ENCODE results near the gene SLC22A23.

The SLC22A23 gene

DNA sequence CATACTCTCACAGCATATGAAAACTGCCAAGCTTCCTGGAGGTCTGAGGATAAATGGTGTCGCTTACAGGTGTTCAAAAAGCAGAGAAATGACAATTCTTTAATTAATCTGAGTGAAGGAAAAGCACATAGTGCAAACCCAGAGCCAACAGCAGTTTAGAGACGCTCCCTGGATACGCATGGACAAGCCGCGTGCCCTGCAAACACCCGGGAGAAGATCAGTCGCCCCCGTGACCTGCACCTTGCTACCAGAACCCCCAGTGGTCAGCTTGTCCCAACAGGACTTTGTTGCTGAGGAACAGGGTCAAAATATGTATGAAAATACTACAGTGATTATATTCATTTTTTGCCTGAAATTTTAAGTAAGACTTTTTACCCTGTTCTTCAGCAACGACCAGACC lies 104.2 kb downstream of the SLC22A23 start:
- TF ChIP-seq ZFX (IDR thresholded peaks at IDR 0.05; ENCODE audit: borderline replicate concordance): no peak
- TF ChIP-seq, protein P1, sequence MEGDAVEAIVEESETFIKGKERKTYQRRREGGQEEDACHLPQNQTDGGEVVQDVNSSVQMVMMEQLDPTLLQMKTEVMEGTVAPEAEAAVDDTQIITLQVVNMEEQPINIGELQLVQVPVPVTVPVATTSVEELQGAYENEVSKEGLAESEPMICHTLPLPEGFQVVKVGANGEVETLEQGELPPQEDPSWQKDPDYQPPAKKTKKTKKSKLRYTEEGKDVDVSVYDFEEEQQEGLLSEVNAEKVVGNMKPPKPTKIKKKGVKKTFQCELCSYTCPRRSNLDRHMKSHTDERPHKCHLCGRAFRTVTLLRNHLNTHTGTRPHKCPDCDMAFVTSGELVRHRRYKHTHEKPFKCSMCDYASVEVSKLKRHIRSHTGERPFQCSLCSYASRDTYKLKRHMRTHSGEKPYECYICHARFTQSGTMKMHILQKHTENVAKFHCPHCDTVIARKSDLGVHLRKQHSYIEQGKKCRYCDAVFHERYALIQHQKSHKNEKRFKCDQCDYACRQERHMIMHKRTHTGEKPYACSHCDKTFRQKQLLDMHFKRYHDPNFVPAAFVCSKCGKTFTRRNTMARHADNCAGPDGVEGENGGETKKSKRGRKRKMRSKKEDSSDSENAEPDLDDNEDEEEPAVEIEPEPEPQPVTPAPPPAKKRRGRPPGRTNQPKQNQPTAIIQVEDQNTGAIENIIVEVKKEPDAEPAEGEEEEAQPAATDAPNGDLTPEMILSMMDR (IDR thresholded peaks at IDR 0.05): no peak
- no peak overlapping the region for H3K27ac ChIP-seq

DNA sequence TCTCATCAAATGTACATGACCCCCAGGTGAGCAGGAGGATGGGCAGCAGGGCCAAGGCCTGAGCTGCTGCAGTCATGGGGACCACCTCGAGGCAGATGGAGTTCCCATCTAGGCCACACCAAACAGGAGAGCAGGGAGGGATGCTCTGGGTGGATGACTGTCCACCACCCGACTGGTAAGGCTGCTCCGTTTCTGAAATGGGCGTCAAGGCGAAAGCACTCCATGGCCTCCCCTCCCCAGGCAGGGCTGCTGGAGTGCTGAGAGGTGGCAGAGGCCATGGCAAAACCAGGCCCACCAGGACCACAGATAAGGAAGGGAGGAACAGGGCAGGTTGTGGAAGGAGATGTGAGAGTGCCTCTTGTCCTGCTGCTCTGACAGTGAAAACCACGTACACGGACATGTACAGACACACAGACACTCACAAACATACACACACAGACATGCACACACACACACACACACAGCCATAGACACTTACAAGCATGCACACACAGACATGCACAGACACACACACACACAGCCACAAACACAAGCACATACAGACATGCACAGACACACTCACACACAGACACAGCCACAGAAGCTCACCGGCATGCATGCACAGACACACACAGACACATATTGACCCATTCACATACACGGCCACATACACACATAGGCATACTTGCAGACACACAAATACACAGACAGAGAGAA lies 104.9 kb downstream of the SLC22A23 start:
- no peak overlapping the region for H3K27ac ChIP-seq
- TF ChIP-seq ZFX (IDR thresholded peaks at IDR 0.05; ENCODE audit: borderline replicate concordance): no peak
- TF ChIP-seq, protein P1 (IDR thresholded peaks at IDR 0.05): no peak

DNA sequence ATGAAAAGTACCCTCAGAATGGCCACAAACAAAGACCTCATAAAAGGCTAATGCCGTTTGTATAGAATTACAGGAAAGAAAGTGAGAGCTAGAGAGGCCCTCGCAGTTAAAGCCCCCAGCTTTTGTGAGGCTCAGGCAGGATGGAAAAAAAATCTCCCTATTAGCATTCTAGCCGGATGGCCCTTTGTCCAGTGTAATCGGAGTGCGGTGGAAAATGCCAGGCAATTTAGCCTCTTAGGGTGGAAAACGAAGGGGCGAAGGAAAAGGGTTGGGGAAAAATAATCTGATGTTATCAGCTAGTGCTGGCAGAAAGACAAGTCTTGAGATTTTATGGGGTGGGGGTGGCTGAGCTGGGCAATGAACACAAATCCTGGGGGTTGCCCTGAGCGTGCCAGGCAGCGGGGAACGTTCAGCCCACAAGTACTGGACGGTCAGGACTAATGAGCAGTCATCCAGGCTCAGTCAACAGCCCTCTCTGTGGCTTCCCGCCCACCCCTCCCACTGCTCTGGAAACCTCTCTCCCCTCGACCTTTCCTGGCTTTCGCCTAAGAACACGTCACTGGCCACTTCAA lies 105.7 kb downstream of the SLC22A23 start:
- TF ChIP-seq ZFX (IDR thresholded peaks at IDR 0.05; ENCODE audit: borderline replicate concordance): no peak
- TF ChIP-seq, protein P1 (IDR thresholded peaks at IDR 0.05): no peak
- no peak overlapping the region for H3K27ac ChIP-seq

DNA sequence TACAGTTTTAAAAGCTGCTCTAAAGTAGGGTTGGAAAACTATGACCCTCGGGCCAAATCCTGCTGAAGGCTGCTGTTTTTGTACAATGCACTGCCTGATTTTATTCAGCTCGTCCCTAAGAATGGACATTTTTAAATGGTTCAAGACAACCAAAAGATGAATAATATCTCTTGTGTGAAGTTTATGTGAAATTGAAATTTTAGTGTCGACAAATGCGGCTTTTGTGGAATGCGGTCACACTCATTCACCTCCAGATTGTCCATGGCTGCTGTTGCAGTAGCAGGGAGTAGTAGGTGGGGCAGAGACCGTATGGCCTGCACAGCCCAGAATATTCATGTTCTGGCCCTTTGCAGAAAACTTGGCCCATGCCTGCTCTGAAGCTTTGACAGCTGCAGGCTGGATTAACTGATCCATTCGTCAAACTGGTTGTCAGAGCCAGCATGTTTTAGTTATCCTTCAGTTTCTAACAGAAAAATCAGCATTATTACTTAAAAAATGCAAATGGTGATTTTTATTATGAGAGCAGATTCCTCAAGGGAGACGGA lies 106.5 kb downstream of the SLC22A23 start:
- H3K27ac ChIP-seq: no peak overlapping the region
- TF ChIP-seq, protein P1 (IDR thresholded peaks at IDR 0.05): no peak
- no peak for TF ChIP-seq ZFX (IDR thresholded peaks at IDR 0.05; ENCODE audit: borderline replicate concordance)

DNA sequence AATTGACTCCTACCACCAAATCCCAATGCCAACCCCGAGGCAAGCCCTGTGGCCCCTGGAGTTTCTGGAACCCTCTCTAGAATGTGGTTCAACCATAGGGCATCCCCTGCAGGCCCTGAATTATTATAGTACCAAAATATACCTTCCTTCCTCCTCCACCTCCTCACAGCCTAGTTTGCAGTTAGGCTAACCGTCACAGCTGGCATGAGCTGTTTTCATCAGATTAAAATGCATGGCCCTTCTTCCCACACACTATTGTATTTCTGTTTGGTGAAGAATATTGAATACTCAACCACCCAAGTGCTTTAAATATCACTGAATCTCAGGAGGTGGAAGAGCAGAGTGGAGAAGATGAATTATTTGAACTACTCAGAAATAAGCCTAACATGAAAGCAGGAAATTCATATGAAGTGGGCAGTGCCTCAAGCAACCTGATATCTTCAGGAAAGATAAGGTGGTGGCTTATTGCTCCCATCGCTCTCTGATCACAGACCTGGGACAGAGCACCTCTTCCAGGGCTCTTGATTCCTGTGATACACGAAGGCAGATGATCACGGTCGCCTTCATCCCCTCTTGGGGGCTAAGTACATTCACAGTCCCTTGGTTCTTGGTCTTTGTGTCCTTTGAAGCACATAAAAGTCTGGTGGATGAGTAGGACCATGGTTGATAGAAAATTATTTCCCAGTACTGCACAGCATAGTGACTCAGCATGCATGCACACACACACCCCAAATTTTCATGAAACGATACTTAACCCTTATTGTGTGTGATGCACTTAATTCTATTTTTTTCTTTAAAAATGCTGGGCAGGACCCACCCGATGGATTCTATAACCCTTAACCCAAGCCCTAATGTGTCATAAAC lies 107.2 kb downstream of the SLC22A23 start:
- no peak overlapping the region for H3K27ac ChIP-seq
- TF ChIP-seq, protein P1 (IDR thresholded peaks at IDR 0.05): no peak
- no peak for TF ChIP-seq ZFX (IDR thresholded peaks at IDR 0.05; ENCODE audit: borderline replicate concordance)

DNA sequence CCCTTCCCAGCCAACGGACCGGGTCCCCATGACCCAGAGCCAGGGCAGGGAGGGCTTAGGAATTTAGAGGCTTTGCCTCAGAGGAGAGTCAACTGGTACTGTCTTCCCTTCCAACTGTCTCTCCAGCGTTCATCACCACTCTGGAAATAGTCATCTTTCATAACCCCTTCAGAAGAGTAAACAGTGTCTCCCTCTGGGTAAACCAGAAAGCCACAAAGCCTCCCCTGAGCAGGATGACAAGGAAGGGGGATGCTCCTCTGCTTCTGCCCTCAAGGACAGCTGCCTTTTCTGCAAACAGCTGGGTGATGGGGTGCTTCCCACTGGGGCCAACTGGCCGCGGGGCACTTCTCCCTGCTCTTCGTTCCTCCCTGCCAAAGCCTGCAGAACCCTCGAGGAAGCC lies 108.0 kb downstream of the SLC22A23 start:
- no peak for TF ChIP-seq ZFX (IDR thresholded peaks at IDR 0.05; ENCODE audit: borderline replicate concordance)
- TF ChIP-seq, protein P1 (IDR thresholded peaks at IDR 0.05): no peak
- no peak overlapping the region for H3K27ac ChIP-seq

All from 22Rv1 (cell line).